Glutamatergic neuron (in vitro differentiated cells): Measurements from ENCODE around the gene PAN3. TPM values are rescaled to one million over a fixed set of nuclear protein-coding genes. Genes with fewer than 3 reads are reported as not detected.

Source experiments
- DNase-seq: peaks from one replicate; pipeline ENCODE4 v3.0.0; 2022
- H3K27ac Mint-ChIP-seq: one replicate; pipeline ENCODE4 v1.8.0; 2020; ENCODE audit warnings: mild to moderate bottlenecking, mixed read lengths, inconsistent platforms; ENCODE audit not compliant: unreplicated experiment
- H3K27me3 Mint-ChIP-seq: one replicate; pipeline ENCODE4 v1.8.0; 2020; ENCODE audit warnings: mild to moderate bottlenecking, moderate library complexity, mixed read lengths, inconsistent platforms; ENCODE audit not compliant: unreplicated experiment
- H3K36me3 Mint-ChIP-seq: one replicate; pipeline ENCODE4 v1.8.0; 2020; ENCODE audit warnings: mild to moderate bottlenecking, mixed read lengths, inconsistent platforms; ENCODE audit not compliant: unreplicated experiment
- H3K4me1 Mint-ChIP-seq: one replicate; pipeline ENCODE4 v1.8.0; 2020; ENCODE audit warnings: mild to moderate bottlenecking, low read depth, mixed read lengths, inconsistent platforms; ENCODE audit not compliant: unreplicated experiment
- H3K4me3 Mint-ChIP-seq: one replicate; pipeline ENCODE4 v1.8.0; 2020; ENCODE audit warnings: mild to moderate bottlenecking, mixed read lengths, inconsistent platforms; ENCODE audit not compliant: unreplicated experiment
- H3K9me3 Mint-ChIP-seq: one replicate; pipeline ENCODE4 v1.8.0; 2020; ENCODE audit warnings: mild to moderate bottlenecking, moderate library complexity, mixed read lengths, inconsistent platforms; ENCODE audit not compliant: unreplicated experiment
- CTCF ChIP-seq: fragments of 200-600 bp; sonication (generic); IDR thresholded peaks from one replicate; pipeline ENCODE4 v1.5.0; 2021; ENCODE audit not compliant: partially characterized antibody, unreplicated experiment
- total RNA-seq: library from RNA; stranded (reverse); fragmentation: NEBNext Ultra II Directional; extraction: Animal tissue kit (Norgen Biotek cat#: 25700); gene quantifications from one replicate; pipeline ENCODE4 v1.2.1, GENCODE V29; 2021; ENCODE audit not compliant: unreplicated experiment

The PAN3 gene
- total RNA-seq, 1 donor from 2014 or later: 27.4 TPM

- Mint-ChIP-seq H3K4me1 (no peaks in the 10 kb centered on the region), H3K36me3 (no peaks in the 10 kb centered on the region), H3K27me3 (no peaks in the 10 kb centered on the region), H3K4me3 (no peak overlapping the region), H3K27ac (no peak overlapping the region), H3K9me3 (no peaks in the 10 kb centered on the region)
- DNase-seq: no peak
- TF ChIP-seq CTCF: no peak
These were observed 27.9 kb upstream of the PAN3 start for GRCh38 chr13:28110414-28110813.

GRCh38 chr13:28116736-28117135, 21.6 kb upstream of the PAN3 start:
- Mint-ChIP-seq H3K4me3 (no peak overlapping the region), H3K9me3 (no peaks in the 10 kb centered on the region), H3K4me1 (no peaks in the 10 kb centered on the region), H3K27me3 (no peaks in the 10 kb centered on the region), H3K27ac (no peak overlapping the region), H3K36me3 (no peaks in the 10 kb centered on the region)
- no peak for DNase-seq
- TF ChIP-seq CTCF: no peak

- H3K27ac Mint-ChIP-seq: no peak overlapping the region
- no peak for DNase-seq
These were observed 20.5 kb upstream of the PAN3 start for GRCh38 chr13:28117689-28118377.

GRCh38 chr13:28120317-28120716, 18.0 kb upstream of the PAN3 start:
- Mint-ChIP-seq H3K27me3 (no peaks in the 10 kb centered on the region), H3K36me3 (no peaks in the 10 kb centered on the region), H3K4me3 (no peak overlapping the region), H3K4me1 (no peaks in the 10 kb centered on the region), H3K9me3 (no peaks in the 10 kb centered on the region), H3K27ac (no peak overlapping the region)
- TF ChIP-seq CTCF: no peak
- no peak for DNase-seq

More at GRCh38 chr13:28117689-28118377, 20.5 kb upstream of the PAN3 start:
- Mint-ChIP-seq H3K4me3 (no peak overlapping the region), H3K4me1 (no peaks in the 10 kb centered on the region), H3K27me3 (no peaks in the 10 kb centered on the region), H3K9me3 (no peaks in the 10 kb centered on the region), H3K36me3 (no peaks in the 10 kb centered on the region)
- no peak for TF ChIP-seq CTCF

GRCh38 chr13:28121224-28121623, 17.1 kb upstream of the PAN3 start:
- H3K9me3 Mint-ChIP-seq: no peaks in the 10 kb centered on the region
- H3K4me3 Mint-ChIP-seq: no peak overlapping the region
- TF ChIP-seq CTCF: no peak
- no peaks in the 10 kb centered on the region for H3K36me3 Mint-ChIP-seq
- H3K27ac Mint-ChIP-seq: no peak overlapping the region
- no peaks in the 10 kb centered on the region for H3K4me1 Mint-ChIP-seq
- no peaks in the 10 kb centered on the region for H3K27me3 Mint-ChIP-seq
- no peak for DNase-seq
